ENCODE data around the gene NF2.

The NF2 gene

DNA sequence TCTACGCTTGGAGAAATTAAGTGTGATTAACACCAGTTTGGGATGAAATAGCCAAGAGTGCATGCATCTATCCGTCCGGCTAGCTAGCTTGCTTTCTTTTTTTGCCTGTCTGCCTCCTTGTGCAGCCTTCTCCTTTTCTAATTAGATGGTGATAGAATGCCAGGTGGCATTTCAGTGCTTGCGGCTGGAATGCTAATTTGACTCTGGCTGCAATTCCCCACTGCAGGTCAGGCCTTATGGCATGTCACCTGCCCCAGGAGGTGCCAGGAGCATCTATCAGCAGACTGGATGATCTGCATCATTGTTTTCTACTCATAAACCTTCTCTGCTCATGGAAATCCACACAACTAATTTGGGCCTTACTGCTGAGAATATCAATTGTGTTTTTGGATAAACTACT, 65.2 kb downstream of the NF2 start:
- H3K27ac ChIP-seq = no peak overlapping the region
- no peak for TF ChIP-seq ZFX (IDR thresholded peaks at IDR 0.05; ENCODE audit: borderline replicate concordance)
- TF ChIP-seq, protein P1, sequence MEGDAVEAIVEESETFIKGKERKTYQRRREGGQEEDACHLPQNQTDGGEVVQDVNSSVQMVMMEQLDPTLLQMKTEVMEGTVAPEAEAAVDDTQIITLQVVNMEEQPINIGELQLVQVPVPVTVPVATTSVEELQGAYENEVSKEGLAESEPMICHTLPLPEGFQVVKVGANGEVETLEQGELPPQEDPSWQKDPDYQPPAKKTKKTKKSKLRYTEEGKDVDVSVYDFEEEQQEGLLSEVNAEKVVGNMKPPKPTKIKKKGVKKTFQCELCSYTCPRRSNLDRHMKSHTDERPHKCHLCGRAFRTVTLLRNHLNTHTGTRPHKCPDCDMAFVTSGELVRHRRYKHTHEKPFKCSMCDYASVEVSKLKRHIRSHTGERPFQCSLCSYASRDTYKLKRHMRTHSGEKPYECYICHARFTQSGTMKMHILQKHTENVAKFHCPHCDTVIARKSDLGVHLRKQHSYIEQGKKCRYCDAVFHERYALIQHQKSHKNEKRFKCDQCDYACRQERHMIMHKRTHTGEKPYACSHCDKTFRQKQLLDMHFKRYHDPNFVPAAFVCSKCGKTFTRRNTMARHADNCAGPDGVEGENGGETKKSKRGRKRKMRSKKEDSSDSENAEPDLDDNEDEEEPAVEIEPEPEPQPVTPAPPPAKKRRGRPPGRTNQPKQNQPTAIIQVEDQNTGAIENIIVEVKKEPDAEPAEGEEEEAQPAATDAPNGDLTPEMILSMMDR (IDR thresholded peaks at IDR 0.05) = no peak

DNA sequence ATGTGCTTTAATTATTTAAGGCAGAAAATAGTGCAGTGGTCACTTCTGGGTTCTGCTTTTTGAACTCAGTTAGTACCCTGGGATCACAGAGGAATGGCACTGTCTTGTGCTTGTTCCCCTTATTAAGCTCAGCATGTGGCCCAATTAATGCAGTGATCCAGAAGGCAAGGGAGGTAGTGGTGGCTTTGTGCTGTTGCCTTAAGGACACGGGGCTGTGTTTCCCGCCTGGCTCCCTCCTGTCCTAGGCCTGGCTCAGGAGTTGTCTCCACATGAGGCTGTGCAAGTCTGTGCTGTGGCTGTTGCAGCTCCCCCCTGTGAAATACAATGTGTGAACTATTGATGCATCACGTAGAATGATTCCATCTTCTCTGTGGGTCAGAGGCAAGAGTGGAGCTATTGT, 67.2 kb downstream of the NF2 start:
- TF ChIP-seq, protein P1 (IDR thresholded peaks at IDR 0.05) = no peak
- TF ChIP-seq ZFX (IDR thresholded peaks at IDR 0.05; ENCODE audit: borderline replicate concordance) = no peak
- H3K27ac ChIP-seq = no peak overlapping the region

DNA sequence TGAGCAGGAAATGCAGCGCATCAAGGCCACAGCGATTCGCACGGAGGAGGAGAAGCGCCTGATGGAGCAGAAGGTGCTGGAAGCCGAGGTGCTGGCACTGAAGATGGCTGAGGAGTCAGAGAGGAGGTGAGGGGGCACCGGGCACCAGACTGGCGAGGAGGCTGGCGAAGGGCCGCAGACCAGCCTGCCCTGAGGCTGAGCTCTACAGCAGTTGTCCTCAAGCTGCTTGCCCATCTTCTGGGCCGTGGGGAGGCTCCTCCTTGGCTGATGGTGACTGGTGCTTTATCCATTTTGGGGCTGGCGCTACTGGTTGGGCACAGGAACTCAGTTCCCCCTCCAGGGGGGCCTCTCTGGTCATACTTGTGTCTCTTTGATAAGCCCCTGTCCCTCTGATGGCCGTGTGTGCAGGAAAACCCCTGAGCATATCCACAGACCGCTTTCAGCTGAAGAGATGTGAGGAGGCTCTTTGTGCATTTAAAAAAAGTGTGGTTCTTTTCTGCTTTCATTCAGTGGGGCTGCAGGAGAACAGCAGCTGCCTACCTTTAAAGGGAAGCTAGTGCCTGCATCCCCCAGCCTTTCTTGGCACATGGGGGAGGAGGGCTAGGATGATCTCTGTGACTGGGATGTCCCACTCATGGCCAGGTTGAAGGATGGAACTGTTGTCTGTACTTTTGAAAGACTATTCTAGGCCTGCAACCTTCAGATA, 70.1 kb downstream of the NF2 start:
- H3K27ac ChIP-seq = no peak overlapping the region
- no peak for TF ChIP-seq ZFX (IDR thresholded peaks at IDR 0.05; ENCODE audit: borderline replicate concordance)
- TF ChIP-seq, protein P1 (IDR thresholded peaks at IDR 0.05) = no peak

DNA sequence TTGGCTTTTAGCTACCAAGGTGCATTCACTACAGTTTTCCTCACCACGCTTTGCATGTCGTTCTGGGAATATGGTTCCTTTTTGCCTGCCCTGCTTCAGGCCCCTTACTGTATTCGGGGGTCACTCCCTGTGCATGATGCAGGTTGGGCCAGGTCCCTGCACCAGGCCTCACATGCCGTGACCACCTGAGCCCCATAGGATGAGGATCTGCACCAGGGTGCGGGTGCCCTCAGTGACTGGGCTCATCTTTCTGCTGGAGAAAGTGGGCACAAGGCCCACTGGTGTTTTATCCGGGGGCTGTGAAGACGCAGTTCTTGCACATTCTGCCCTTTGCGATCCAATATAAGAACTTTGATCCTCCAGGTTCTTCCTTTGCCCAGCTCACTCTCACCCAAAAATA, 70.7 kb downstream of the NF2 start:
- H3K27ac ChIP-seq = no peak overlapping the region
- TF ChIP-seq, protein P1 (IDR thresholded peaks at IDR 0.05) = no peak
- TF ChIP-seq ZFX (IDR thresholded peaks at IDR 0.05; ENCODE audit: borderline replicate concordance) = no peak

DNA sequence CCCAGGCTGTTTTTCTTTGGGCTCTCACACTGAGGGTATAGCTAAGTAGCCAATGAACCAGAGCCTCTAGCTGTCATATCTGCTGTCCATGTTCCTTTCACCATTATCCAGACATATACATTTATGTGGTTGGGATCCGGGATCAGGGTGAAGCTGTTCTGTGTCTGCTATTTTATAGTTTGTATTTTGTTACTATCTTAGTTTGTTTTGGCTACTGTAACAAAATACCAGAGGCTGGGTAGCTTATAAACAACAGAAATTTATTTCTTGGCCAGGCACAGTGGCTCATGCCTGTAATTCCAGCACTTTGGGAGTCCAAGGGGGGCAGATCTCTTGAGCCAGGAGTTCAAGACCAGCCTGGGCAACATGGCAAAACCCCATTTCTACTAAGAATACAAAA, 75.9 kb downstream of the NF2 start:
- TF ChIP-seq, protein P1 (IDR thresholded peaks at IDR 0.05) = no peak
- TF ChIP-seq ZFX (IDR thresholded peaks at IDR 0.05; ENCODE audit: borderline replicate concordance) = no peak
- no peak overlapping the region for H3K27ac ChIP-seq

DNA sequence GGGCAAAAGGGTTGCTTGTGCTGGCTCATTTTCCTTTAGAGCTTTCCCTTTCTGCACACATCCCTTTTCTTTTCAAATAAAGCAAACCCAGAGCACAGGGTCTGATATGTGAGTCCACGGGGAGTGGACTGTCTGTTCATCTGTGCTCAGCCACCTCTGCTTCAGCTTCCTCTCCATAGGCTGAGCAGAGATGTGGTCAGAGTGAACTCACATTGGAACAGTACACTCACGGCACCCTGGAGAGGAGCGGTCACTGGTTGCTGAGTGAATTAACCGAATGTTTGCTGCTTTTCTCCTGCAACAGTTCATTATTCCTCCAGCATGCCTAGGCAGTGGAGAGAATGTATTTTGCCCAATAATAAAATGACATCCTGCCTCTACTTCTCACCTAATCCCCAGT, 80.1 kb downstream of the NF2 start:
- no peak overlapping the region for H3K27ac ChIP-seq
- TF ChIP-seq, protein P1 (IDR thresholded peaks at IDR 0.05) = no peak
- TF ChIP-seq ZFX (IDR thresholded peaks at IDR 0.05; ENCODE audit: borderline replicate concordance) = no peak

DNA sequence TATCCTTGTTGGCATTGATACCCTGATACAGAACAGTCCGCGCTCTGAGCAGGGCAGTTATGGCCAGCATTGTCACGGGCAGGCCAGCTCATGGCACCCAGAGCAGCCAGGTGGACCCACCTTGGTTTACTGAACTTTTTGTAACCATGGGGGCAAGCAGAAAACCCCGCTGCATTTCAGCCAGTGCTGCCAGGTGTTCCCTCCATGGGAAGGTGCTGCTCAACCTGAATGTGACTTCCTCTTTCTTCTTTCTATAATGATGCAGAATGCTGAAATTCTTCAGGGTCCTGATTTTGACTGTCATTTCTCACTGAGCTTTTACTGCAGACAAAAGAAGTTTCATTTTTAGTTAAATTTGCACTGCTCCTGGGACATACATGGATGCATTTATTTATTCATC, 80.8 kb downstream of the NF2 start:
- no peak overlapping the region for H3K27ac ChIP-seq
- TF ChIP-seq, protein P1 (IDR thresholded peaks at IDR 0.05) = no peak
- TF ChIP-seq ZFX (IDR thresholded peaks at IDR 0.05; ENCODE audit: borderline replicate concordance) = no peak
